M059J (cell line): ENCODE results near the gene BICD1. TPM values are rescaled to one million over a fixed set of nuclear protein-coding genes. Genes with fewer than 3 reads are reported as not detected.
A peak's percentile ranks its signal among the peaks of the same experiment; 100 is the strongest.
"Not testable (repeated sequence)": the region's sequence is repeated elsewhere in the genome, so short reads cannot be mapped to it uniquely, and the experiment has no call there.

Source experiments
- DNase-seq: peaks from one replicate; pipeline ENCODE4 v3.0.0-alpha.2; 2012; ENCODE audit warnings: low read depth
- total RNA-seq: library from RNA; depleted of rRNA; stranded (reverse); fragments of >200 nt; shearing (Covaris generic); gene quantifications from 2 replicates; pipeline ENCODE4 v1.2.3, GENCODE V29; 2014

BICD1 gene
- total RNA-seq, 1 experiment from 2014 or later: 13.3 TPM

GRCh38 chr12:32145096-32145495 is 38.4 kb downstream of the BICD1 start:
- DNase-seq: no peak

- no peak for DNase-seq
Measured at GRCh38 chr12:32146074-32146873, 39.6 kb downstream of the BICD1 start.

GRCh38 chr12:32148372-32148771 is 41.7 kb downstream of the BICD1 start:
- peak; percentile 94 for DNase-seq

- DNase-seq: no peak
Measured at GRCh38 chr12:32149489-32149888, 42.8 kb downstream of the BICD1 start.

- DNase-seq: no peak
Measured at GRCh38 chr12:32151086-32151485, 44.4 kb downstream of the BICD1 start.

- DNase-seq: no peak
Measured at GRCh38 chr12:32151552-32151951, 44.9 kb downstream of the BICD1 start.

- DNase-seq: no peak
Measured at GRCh38 chr12:32155041-32155440, 48.4 kb downstream of the BICD1 start.

- DNase-seq: no peak
Measured at GRCh38 chr12:32155961-32156529, 49.4 kb downstream of the BICD1 start.

- no peak for DNase-seq
Measured at GRCh38 chr12:32158525-32158924, 51.9 kb downstream of the BICD1 start.

GRCh38 chr12:32159381-32159780 is 52.7 kb downstream of the BICD1 start:
- no peak for DNase-seq

GRCh38 chr12:32159925-32160324 is 53.3 kb downstream of the BICD1 start:
- peak; percentile 6 for DNase-seq

GRCh38 chr12:32161058-32161457 is 54.4 kb downstream of the BICD1 start:
- no peak for DNase-seq

- DNase-seq: no peak
Measured at GRCh38 chr12:32163596-32163995, 56.9 kb downstream of the BICD1 start.

GRCh38 chr12:32166510-32166909 is 59.9 kb downstream of the BICD1 start:
- DNase-seq: no peak

GRCh38 chr12:32170437-32170998 is 63.9 kb downstream of the BICD1 start:
- DNase-seq: no peak

GRCh38 chr12:32171211-32171610 is 64.6 kb downstream of the BICD1 start:
- no peak for DNase-seq

GRCh38 chr12:32176606-32177005 is 70.0 kb downstream of the BICD1 start:
- DNase-seq: no peak

- DNase-seq: no peak
Measured at GRCh38 chr12:32178341-32179010, 71.8 kb downstream of the BICD1 start.

GRCh38 chr12:32179011-32179395 is 72.4 kb downstream of the BICD1 start:
- no peak for DNase-seq

GRCh38 chr12:32181498-32182175 is 75.0 kb downstream of the BICD1 start:
- no peak for DNase-seq

- DNase-seq: peak; percentile 86
Measured at GRCh38 chr12:32183650-32184049, 77.0 kb downstream of the BICD1 start.

GRCh38 chr12:32187127-32187526 is 80.5 kb downstream of the BICD1 start:
- DNase-seq: not testable (repeated sequence)
